Hippocampal formation (tissue), 2 donors: ENCODE data around the gene MAEL.

Experiments used
- DNase-seq, 2 donors: peaks; one replicate each; lab custom pipeline; 2025; lab: John Stamatoyannopoulos, UW

MAEL gene

DNA sequence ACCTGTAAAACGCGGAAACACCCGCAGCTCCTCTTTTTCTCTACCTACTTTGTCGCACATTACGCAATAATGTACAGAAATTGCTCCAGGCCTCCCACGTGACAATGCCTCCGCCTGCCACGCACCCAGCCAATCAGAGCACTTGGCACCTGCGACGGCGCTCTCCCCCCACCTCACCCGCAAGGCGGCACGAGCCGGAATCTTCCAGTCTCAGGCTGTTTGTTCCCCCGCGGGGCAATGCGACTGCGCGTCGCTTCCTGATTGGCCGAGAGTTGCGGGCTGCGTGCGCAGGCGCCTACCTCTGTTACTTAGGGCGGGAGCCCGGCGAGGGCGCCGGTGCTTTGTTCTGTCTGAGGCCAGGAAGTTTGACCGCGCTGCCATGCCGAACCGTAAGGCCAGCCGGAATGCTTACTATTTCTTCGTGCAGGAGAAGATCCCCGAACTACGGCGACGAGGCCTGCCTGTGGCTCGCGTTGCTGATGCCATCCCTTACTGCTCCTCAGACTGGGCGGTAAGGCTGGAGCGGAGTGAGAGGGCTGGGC, at the start of gene MAEL:
TSS of gene MAEL (plus strand) at position 307 of the 542 bp plus-strand sequence. CDS start at position 380, 73 bp downstream.
- DNase-seq = no peak

- no peak for DNase-seq
These were observed 49.2 kb upstream of the MAEL start for GRCh38 chr1:166939741-166940375.

DNA sequence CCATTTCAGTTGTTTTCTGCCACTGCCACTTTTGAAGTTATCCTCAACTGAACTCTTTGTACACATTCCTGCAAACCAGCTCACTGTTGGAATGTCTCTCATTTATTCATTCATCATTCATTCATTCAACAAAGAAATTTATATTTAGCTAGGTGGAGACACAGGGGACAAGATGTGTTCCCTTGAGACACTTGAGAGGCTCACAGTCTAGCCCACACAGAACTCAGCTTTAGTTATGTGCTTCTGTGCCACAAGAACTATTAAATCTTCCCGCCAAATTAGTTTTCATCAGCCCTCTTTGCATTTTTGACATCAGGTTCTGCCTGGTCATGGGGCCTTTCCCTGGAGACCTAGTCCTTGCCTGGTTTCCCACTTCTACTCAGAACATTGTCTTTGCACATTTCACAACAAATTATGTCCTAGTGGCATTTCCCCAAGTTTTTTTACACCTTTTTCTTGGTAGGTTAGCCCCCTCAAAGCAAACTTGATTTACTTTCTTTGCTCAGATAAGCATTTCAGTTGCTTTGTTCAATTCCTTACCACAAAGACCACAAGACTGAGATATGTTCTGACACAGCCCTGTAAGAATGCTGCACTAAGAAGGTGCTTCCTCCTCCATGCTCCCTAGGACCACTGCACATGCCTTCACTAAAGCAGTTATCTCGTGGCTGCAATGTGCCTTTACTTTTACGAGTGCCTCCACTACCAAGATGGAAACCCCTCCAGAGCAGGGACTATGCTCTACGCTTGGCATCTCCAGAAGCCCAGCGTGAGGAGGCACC, 44.7 kb upstream of the MAEL start:
- no peak for DNase-seq

- peak; percentile 90 to 97 for DNase-seq
These were observed 41.6 kb upstream of the MAEL start for GRCh38 chr1:166947398-166948043.

DNA sequence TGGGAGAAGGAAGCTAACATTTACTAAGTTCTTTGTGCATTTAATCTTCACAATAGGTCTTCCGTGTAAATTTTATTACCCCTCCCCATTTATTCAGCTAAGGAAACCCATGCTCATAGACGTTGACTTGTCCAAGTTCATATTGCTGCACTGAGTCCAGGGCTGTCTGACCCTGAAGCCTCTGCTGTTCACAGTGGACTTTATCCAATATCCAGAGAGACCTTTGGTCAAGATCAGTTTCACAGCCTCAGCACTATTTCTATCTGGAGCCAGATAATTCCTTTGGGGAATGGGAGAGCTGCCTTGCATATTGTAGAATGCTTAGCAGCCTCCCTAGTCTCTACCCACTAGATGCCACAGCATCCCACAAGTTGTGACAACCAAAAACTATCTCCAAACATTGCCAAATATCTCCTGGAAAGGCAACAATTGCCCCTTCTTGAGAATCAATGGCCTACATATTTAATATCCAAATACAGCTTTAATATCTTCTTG, 40.2 kb upstream of the MAEL start:
- no peak for DNase-seq

- DNase-seq = peak; percentile 24 to 33
These were observed 38.9 kb upstream of the MAEL start for GRCh38 chr1:166950156-166950555.

DNA sequence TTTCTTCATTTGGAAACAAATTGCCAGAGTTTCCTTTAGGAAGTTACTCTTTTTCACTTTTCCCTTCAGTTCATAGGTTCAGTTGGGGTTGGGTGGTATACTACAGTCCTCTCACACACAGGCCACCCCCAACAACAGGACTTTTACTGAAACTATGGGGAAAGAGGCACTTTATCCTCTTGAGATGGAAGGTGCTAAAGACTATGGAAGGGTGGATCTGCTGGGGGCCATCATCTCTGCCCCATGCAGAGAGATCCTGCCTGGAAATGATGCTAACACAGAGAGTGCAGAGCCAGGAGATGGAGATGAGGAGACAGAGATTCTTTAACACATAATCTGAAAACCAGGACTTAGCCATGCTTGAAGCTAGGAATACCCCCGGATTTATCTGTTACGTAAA, 38.0 kb upstream of the MAEL start:
- DNase-seq = no peak

GRCh38 chr1:166952002-166952746, 36.9 kb upstream of the MAEL start:
- DNase-seq = no peak

DNA sequence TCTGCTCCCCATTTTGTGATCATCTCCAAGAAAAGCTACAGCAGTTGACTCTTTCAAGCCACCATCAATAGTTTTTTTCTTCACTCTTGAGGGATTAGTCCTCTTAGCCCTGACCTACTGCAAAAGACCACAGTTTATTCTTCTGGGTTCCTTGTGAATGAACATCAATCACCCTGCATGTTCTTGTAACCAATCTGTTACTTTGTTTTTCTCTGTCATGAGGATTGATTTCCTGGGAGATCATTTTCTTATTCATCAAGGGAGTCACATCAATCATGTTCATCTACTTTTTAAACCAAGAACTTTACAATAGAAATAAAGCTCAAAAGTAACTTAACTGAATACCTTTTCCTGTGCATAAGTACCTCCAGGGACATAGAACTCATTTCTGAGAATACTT, 35.6 kb upstream of the MAEL start:
- no peak for DNase-seq

GRCh38 chr1:166956057-166956850, 32.8 kb upstream of the MAEL start:
- DNase-seq = no peak

- DNase-seq = no peak
These were observed 32.2 kb upstream of the MAEL start for GRCh38 chr1:166956872-166957271.

GRCh38 chr1:166960858-166961474, 28.1 kb upstream of the MAEL start:
- no peak for DNase-seq

GRCh38 chr1:166969074-166969677, 19.9 kb upstream of the MAEL start:
- no peak for DNase-seq

- DNase-seq = no peak
These were observed 17.8 kb upstream of the MAEL start for GRCh38 chr1:166971252-166971651.

DNA sequence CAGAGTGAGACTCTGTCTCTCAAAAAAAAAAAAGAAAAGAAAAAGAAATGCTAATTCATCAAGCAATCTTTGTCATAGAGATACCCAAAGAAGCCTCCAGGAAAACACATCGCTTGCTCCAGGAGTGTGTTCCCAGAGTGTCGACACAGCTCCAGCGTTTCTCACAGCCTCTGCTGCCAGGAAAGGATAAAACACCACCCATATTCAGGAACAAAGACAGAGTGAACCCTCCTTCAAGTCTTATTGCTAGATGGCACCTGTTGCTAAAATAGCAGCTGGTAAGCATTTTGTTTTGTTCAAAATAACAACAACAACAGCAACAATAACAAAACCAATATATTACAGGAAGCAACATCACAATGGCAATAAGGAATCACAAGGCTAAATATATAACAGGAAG, 16.9 kb upstream of the MAEL start:
- DNase-seq = no peak

DNA sequence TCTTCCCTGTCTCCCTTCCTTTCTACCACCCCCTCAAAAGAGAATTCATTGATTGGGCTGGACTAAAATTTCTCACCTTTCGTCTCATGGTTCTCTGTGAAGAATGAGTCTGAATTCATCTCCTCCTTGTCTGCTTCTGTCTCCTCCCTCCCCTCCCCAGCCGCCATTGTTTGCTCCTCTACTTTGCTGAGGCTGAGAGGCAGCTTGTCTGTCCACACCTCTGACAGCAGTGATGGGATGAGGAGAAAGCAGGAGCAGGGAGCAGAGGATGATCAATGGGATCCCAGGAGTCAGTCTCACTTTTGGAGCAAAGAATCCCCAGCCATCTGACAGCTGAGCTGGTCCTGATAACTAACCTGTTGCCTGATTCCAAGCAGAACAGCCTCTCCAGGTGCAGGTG, 16.3 kb upstream of the MAEL start:
- no peak for DNase-seq

GRCh38 chr1:166974647-166975345, 14.3 kb upstream of the MAEL start:
- peak in 1 of 2 donors; percentile 64 for DNase-seq

- DNase-seq = peak in 1 of 2 donors; percentile 74
These were observed 13.5 kb upstream of the MAEL start, which contains the start of gene ILDR2 for GRCh38 chr1:166975361-166976129. Gene ILDR2, minus strand, starts transcription at chr1:166975540. Its CDS starts 272 bp downstream, at chr1:166975268.

- DNase-seq = no peak
These were observed 11.1 kb upstream of the MAEL start for GRCh38 chr1:166977951-166978350.
